Kidney tubule cell (primary cell): ENCODE results near the gene COL13A1.

ENCODE experiments used
- DNase-seq: peaks from one replicate; pipeline ENCODE4 v3.0.0-alpha.2; 2018; ENCODE audit warnings: low spot score

The COL13A1 gene

GRCh38 chr10:69820817-69821216 lies 19.1 kb downstream of the COL13A1 start:
- no peak for DNase-seq

DNA sequence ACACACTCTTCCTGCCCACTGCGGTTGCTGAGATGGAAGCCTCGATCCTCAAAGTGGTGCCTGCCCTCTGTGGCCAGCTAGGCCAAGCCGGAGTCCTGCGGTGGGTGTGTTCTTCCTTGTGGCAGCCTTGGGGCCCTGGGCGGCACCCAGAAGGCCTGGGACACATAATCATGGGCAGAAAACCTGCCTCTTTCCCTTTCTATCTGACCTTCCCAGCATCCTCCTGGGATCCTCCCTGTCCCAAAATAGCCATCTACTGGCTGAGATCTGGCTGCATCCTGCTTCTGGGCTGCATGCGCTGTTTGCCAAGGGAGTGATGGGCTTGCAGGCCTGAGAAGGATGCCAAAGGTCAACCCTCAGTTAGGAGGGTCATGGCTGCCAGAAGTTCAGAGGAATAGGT lies 23.9 kb downstream of the COL13A1 start:
- no peak for DNase-seq

DNA sequence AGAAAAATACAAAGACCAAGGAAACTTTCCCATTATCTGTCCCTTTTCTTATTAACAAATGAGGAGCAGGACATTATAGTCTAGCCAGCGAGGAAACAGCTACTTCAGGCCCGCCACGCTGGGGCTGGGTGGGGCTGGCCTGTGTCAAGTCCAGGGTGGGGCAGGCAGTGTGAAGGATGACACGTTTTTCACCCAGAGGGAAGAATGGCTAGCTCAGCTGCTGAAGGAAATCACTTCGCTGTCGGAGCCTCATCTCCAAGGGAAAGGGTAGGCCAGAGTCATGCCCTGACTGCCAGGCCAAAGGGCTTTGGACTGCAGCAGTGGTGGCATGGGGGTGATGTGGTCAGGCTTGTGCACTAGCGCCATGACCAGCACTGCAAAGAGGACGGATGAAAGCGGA lies 24.4 kb downstream of the COL13A1 start:
- no peak for DNase-seq

DNA sequence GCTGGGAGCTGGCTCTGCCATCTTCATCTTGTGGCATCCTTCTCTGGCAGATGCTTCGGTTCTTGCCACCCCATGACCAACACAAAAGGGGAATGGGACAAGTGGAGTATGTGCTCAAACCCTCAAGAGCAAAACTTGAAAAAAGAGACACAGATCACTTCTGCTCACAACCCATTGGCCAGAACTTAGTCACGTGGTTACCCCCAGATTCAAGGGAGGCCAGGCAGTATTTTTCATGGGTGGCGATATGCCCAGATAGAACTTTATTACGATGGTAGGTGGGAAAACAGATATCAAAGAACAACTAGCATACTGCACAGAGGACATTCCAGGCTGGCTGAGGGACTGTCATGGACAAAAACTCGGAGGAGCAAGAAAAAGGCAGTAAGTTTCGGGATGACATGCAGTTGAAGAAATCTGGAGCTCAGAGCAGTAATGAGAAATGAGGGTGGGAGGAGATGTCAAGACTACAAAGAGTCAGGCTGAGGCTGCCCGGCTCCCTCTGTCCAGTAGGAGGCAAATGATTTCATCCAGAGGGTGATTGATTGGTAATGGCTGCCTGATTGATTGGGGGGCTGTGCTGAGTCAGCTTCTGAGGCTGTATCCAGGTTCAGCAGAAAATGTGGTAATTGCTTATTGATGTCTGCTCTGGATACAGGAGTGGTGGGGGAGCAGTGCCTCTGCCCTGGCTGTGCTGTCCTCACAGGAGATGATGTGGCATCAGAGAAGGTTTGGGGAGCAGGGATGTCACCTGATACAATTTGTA lies 25.3 kb downstream of the COL13A1 start:
- no peak for DNase-seq

DNA sequence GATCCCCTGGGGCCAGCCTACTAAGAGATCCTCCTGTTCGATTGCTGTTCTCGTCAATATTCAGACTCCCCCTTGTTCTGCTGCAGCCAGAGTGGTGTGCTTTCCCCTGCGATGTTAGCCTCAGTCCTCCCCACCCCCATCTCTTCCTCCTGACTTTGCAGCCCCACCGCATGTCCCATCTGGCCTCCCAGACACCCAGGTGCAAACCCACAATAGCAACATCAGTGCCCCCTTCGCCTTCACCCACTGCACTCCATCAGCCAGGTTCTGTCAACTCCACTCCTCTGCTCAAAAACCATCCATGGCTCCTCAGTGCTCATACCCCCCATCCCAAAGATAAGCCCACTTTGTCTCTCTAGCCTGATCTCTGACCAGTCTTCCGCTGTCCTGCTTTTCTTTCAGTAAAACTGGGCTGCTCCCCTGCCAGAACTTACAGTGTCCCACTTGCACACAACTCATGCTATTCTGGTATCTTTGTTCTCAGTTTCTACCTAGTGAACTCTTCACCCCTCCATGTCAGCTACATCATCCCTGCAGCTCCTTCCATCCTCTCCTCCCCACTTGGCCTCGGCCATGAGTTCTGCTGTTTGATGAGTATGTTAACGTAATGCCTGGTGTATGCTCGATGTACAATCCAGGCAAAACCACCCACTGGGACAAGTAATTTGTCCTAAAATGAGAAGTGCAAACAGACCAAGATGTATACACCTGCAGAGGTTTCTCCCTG lies 26.6 kb downstream of the COL13A1 start:
- DNase-seq: no peak

DNA sequence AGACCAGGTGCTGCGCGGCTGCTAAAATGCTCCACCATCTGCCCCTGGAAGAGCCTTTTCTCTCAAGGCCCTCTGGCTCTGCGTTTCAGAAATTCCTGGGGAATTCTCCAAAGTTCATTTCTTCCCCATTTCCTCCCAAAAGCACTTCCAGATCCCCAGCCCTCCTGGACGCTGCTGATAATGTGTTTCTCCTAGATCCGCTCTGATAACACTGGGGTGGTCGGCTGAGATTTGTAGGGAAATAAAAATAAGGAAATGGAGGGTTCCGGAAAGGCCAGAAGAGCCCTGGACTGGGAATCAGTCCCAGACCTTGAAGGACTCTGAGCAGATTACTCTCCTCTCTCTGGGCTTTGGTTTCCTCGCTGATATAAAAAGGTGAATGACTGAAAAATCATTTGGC lies 28.1 kb downstream of the COL13A1 start:
- no peak for DNase-seq

GRCh38 chr10:69831231-69831855 lies 29.6 kb downstream of the COL13A1 start:
- DNase-seq: peak; percentile 69

- DNase-seq: no peak
These were observed 33.5 kb downstream of the COL13A1 start for GRCh38 chr10:69835233-69835632.

DNA sequence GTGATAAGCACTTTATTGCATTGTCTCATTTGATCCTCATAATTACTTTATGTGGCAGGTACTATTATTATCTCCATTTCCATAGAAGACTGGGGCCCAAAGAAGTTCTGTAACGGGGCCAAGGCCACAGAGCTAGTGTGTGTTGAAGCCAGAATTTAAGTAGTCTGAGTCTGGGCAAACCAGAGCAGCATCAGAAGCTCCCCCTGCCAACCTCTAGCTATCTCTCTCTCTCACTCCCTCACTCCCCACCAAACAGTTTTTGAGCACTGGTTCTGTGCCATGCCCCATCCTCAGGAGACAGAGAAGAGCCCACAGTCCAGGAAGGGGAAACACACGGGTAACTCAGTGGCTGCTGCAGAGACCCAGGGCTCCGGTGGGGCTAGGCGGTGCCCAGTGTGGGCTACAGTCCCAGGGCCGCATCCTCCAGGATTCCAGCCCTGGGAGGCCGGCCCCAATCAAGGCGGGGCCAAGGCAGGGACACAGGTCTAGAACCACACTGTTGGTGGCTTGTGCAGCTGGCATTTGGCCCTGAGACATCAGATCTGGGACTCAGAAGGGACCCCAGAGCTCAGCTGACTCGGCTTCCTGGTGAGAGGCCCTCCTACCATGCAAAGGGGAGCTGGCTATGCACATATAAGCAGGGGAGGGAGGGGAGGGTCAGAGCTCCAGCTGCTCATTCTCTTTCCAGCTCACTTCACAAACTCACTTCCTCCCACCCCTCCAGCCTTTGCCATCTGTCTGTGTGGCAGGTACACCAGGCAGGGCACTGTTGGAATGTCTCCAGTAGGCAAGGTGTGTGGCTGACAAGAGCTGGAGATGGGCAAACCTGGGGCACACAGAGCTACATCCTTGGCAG lies 34.4 kb downstream of the COL13A1 start:
- peak; percentile 26 for DNase-seq

DNA sequence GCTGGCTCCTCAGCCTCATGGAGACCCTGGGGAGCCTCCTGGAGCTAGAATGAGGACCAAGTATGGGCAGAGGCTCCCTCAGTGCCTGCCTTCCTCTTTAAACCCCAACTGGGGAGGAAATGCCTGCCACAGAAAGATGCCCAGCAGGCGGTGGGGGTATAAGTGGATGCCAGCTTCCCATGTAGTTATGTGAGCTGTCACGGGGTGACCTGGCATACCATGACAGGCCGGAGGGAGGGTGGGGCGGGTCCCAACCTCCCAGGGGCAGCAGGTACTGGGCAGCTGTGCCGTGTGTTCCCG lies 35.0 kb downstream of the COL13A1 start:
- no peak for DNase-seq

DNA sequence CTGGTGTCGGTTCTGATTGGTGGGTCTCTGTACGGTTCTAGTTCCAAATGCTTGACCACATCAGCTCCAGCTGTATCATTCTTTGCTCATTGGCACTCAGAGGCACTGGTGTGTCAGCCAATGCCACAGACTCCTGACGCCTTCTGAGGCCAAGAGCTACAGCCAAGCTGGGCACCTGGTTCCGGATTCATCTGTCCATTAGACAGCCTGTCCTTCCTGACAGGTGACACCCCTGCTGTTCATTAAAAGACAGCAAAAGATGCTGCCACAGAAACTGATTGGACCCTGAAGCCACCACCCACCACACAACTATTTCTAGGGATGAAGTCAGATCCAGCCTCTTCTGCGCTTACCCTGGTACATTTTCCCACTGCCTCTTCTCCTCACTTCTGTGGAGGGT lies 35.6 kb downstream of the COL13A1 start:
- no peak for DNase-seq

DNA sequence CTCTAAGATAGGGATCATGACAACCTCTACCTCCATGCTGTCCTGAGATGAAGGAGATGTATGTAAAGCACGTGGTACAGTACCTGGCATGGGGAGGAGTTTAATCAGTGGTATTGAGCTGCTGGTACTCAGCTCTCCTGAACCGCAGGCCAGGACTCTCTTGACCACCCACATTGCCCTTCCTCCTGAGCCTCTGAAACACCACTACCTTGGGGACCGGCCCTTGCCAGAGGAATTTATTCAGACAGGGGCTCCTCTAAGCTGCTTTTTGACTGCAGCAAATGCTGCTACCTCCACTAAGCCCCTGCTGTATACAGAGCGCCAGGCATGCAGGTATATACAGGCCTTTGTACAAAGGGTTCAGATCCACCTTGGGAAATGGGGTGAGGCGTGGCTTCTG lies 36.7 kb downstream of the COL13A1 start:
- no peak for DNase-seq

DNA sequence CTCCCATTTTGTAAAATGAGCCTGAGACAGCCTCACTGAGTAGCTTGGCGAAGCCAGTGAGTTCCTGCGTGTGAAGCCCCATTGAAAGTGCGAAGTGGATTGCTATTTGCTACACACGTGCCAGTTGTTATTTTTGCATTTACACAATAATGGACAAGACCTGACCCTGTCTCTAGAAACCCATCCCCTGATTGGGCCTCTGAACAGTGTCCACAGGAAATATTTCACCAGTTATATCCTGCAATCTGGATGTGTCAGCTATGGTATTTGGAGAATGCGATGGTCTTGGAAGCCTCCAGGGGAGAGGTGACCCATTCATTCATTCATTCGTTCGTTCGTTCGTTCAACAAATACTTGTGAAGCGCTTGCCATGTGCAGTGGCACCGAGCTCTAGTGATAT lies 37.1 kb downstream of the COL13A1 start:
- DNase-seq: peak; percentile 66

GRCh38 chr10:69839696-69840345 lies 38.1 kb downstream of the COL13A1 start:
- peak; percentile 90 for DNase-seq

GRCh38 chr10:69840773-69841172 lies 39.1 kb downstream of the COL13A1 start:
- no peak for DNase-seq

GRCh38 chr10:69842020-69842419 lies 40.3 kb downstream of the COL13A1 start:
- DNase-seq: peak; percentile 39

GRCh38 chr10:69842882-69843281 lies 41.2 kb downstream of the COL13A1 start:
- DNase-seq: no peak

- no peak for DNase-seq
These were observed 42.2 kb downstream of the COL13A1 start for GRCh38 chr10:69843923-69844322.

DNA sequence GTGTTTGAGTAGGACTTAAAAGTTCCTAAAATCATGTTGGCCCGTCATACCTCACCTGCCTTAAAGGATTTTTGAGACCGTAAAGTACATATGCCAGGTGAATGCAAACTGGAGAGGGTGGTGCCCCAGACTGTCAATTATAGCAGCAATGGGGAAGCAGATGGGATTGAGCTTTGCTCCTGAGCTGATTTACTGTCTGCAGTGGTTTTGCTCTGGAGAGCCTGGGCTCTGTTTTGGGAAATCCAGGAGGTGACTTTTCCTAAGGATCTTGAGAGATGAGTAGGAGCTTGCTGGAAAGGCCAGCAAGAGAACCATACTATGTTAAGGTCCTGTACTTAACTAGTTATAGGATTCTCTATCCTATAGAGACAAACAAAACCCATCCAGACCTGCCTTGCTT lies 43.0 kb downstream of the COL13A1 start:
- DNase-seq: no peak

DNA sequence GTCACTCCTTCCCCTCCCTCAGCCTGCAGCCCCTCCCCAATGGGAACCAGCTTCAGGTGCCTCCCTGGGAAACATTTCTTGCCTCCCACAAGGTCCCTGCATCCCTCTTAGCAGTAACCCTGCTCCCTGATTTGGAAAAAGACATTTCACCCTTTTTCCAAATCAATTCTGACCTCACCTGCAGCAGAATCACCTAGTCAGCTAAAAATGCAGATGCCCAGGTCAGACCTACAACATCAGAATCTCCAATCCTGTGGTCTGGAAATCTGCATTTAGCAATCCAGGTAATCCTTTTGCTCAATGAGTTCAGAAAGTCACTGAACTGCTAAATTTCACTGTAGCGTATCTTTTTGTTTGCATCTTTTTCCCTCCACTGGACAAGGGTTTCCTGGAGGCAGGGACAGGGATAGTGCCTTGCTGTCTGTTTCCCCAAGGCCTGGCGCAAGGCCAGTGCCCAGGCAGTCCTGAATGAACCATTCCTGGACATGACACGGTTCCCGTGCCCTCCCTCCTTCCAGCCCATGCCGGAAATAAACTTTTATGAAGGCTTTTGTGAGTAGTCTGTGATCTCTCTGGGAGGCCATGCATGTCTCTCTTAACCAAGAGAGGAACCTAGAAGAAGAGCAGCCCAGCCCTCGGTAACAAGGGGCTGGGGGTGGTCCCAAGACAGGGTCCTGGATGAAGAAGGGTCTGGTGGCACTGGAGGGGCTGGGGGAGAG lies 44.0 kb downstream of the COL13A1 start:
- DNase-seq: peak; percentile 96

DNA sequence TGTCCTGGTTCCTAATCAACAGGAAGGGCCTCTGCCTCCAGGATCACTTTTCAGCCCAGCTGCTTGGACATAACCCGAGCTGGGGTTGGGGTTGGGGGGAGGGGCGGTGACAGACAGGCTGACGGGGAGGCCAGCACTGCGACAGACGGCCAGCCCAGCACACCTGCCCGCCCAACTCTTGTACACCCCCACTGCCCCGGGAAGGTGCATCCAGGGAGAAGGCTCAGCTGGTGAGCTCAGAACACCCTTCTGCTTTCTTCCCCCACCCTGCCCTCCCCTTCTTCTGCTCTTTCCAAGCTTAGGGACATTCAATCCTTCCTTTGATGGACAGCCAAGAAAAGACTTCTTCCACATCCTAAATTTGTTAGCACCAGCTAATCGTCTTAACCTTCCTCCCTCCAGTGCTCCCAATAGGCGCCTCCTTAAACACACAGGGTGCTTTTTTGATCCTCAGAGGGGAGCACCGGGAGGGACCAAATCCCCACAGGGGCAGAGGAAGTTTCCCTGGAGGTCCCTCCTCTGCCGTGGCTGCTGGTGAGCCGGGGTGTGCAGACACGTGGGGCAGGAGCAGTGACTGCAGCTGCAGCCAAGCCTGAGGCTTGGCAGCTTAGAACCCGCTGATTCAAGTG lies 44.7 kb downstream of the COL13A1 start:
- no peak for DNase-seq
